K562 (cell line): ENCODE measurements around the gene CPSF4L. TPM values are rescaled to one million over a fixed set of nuclear protein-coding genes. Genes with fewer than 3 reads are reported as not detected.

Source experiments
- ATAC-seq: fragments of 200-7000 bp; cut with Tn5 transposase; 3 replicates; pipeline ENCODE4 v1.9.1; 2020; ENCODE audit warnings: moderate library complexity
- BruUV-seq: library from RNA; stranded (reverse); fragments of 400-500 nt; replicated peaks from 2 replicates; lab custom pipeline; 2021; lab: Mats Ljungman, UMichigan
- CTCF ChIA-PET: fragments of 300-600 bp; formaldehyde crosslinking; extraction: SDS; loops from one replicate; lab custom pipeline; 2021; ENCODE audit warnings: low intra/inter-chr PET ratio; lab: Yijun Ruan, JAX
- POLR2A ChIA-PET: fragments of 300-600, 350-650 bp; sonication (Branson Sonifier 250); formaldehyde crosslinking; extraction: SDS; loops from one replicate; lab custom pipeline; 2021; ENCODE audit warnings: antibody characterized with exemption, inconsistent platforms; lab: Yijun Ruan, JAX
- DNase-seq, 4 experiments: peaks; one replicate each; pipeline versions ENCODE4 v3.0.0 to v3.0.0-alpha.2; 2011 to 2018; ENCODE audit warnings: low spot score in 3 of 4, mixed read lengths in 3 of 4; ENCODE audit errors: extremely low read depth in 1 of 4
- FAIRE-seq: peaks from 2 replicates; lab custom pipeline; 2011; peaks lifted over from hg19 to GRCh38; lab: Jason Lieb, UNC
- H2AFZ ChIP-seq: 2 replicates; pipeline ENCODE4 v1.6.0; 2011; ENCODE audit warnings: low read depth, low read length, control low read depth, inconsistent platforms
- H3K27ac ChIP-seq: fragments of 200-600 bp; 3 replicates; pipeline ENCODE4 v1.8.0; 2011; ENCODE audit warnings: low read depth, mild to moderate bottlenecking, control low read depth, inconsistent platforms, low read length, moderate library complexity, mixed read lengths; ENCODE audit errors: extremely low read depth
- H3K27me3 ChIP-seq, 2 experiments: fragments of 300-600 bp in 1 of 2; 2 replicates in 1 of 2; 3 replicates in 1 of 2; pipeline versions ENCODE4 v1.6.0 to v1.8.0; 2011; ENCODE audit warnings: inconsistent platforms in 2 of 2, low read length in 2 of 2, mild to moderate bottlenecking in 1 of 2, mixed read lengths in 1 of 2, moderate library complexity in 1 of 2; ENCODE audit not compliant: control insufficient read depth in 2 of 2, insufficient read depth in 2 of 2
- H3K36me3 ChIP-seq: fragments of 300-600 bp; 3 replicates; pipeline ENCODE4 v1.8.0; 2011; ENCODE audit warnings: mild to moderate bottlenecking, low read length, inconsistent platforms; ENCODE audit not compliant: control insufficient read depth, insufficient read depth
- H3K4me1 ChIP-seq, 2 experiments: fragments of 200-600 bp in 1 of 2; replicated peaks in 1 of 2; 2 replicates in 1 of 2; 3 replicates in 1 of 2; pipeline versions ENCODE4 v1.5.1 to v1.8.0; 2011; ENCODE audit warnings: inconsistent platforms in 2 of 2, low read length in 2 of 2, mild to moderate bottlenecking in 1 of 2, mixed read lengths in 1 of 2, moderate library complexity in 1 of 2; ENCODE audit not compliant: control insufficient read depth in 2 of 2, insufficient read depth in 2 of 2
- H3K4me2 ChIP-seq: 2 replicates; pipeline ENCODE4 v1.6.1; 2011; ENCODE audit warnings: low read length, control low read depth, inconsistent platforms, mixed read lengths; ENCODE audit not compliant: insufficient read depth
- H3K4me3 ChIP-seq: fragments of 200-600 bp; sonication (generic), shearing (Covaris generic); 2 replicates; pipeline ENCODE4 v1.5.1; 2016; ENCODE audit warnings: control low read depth, inconsistent platforms
- H3K79me2 ChIP-seq: fragments of 200-600 bp; 3 replicates; pipeline ENCODE4 v1.8.0; 2011; ENCODE audit warnings: low read length, inconsistent platforms; ENCODE audit not compliant: control insufficient read depth, insufficient read depth
- H3K9ac ChIP-seq, 2 experiments: 2 replicates each; pipeline versions ENCODE4 v1.6.0 to v1.6.1; 2011; ENCODE audit warnings: low read depth in 2 of 2, low read length in 2 of 2, control low read depth in 1 of 2, inconsistent platforms in 1 of 2, mild to moderate bottlenecking in 1 of 2, mixed read lengths in 1 of 2; ENCODE audit not compliant: insufficient read depth in 1 of 2
- H3K9me1 ChIP-seq: one replicate; pipeline ENCODE4 v1.6.0; 2011; ENCODE audit warnings: inconsistent platforms, mild to moderate bottlenecking, low read length, moderate library complexity; ENCODE audit not compliant: control insufficient read depth, insufficient read depth
- H3K9me3 ChIP-seq: replicated peaks from 2 replicates; pipeline ENCODE4 v1.5.1; 2011; ENCODE audit warnings: low read depth, low read length, inconsistent platforms; ENCODE audit not compliant: control insufficient read depth, insufficient read depth
- H4K20me1 ChIP-seq: replicated peaks from 2 replicates; pipeline ENCODE4 v1.6.1; 2011; ENCODE audit warnings: low read length, inconsistent platforms, mixed read lengths; ENCODE audit not compliant: control insufficient read depth, insufficient read depth
- GABPB1 ChIP-seq: sonication (generic); formaldehyde crosslinking; IDR thresholded peaks from 2 replicates; pipeline ENCODE4 v1.8.0; 2022; ENCODE audit warnings: mild to moderate bottlenecking, missing genetic modification reagents
- HNRNPK ChIP-seq: fragments of 200-400 bp; formaldehyde crosslinking; IDR thresholded peaks from one replicate; pipeline ENCODE4 v1.6.1; 2018; ENCODE audit warnings: mild to moderate bottlenecking, low read depth, low read length; ENCODE audit not compliant: poor library complexity, severe bottlenecking
- HNRNPLL ChIP-seq: fragments of 200-400 bp; formaldehyde crosslinking; IDR thresholded peaks from 2 replicates; pipeline ENCODE4 v1.6.1; 2017; ENCODE audit warnings: low read length, low read depth, mild to moderate bottlenecking; ENCODE audit not compliant: poor library complexity, severe bottlenecking
- KDM1A ChIP-seq, 2 experiments: fragments of 450-650 bp; IDR thresholded peaks; 2 replicates each; pipeline ENCODE4 v1.6.1; 2016; ENCODE audit warnings: mild to moderate bottlenecking in 2 of 2
- NR3C1 ChIP-seq: sonication (generic); formaldehyde crosslinking; IDR thresholded peaks from 2 replicates; pipeline ENCODE4 v1.8.1; 2022; ENCODE audit warnings: missing genetic modification reagents
- RBM25 ChIP-seq: fragments of 200-400 bp; formaldehyde crosslinking; IDR thresholded peaks from 2 replicates; pipeline ENCODE4 v1.6.1; 2018; ENCODE audit warnings: low read length, low read depth, moderate library complexity; ENCODE audit not compliant: severe bottlenecking
- RUNX1 ChIP-seq: sonication (generic); IDR thresholded peaks from 2 replicates; pipeline ENCODE4 v1.6.1; 2016; ENCODE audit warnings: antibody characterized with exemption, low read depth
- ZNF436 ChIP-seq: fragments of 250-450, 450-650 bp; sonication (Bioruptor Pico); formaldehyde crosslinking; IDR thresholded peaks from 2 replicates; pipeline ENCODE4 v1.7.0; 2020; ENCODE audit warnings: mild to moderate bottlenecking
- ZNF445 ChIP-seq: fragments of 250-450 bp; sonication (Bioruptor Pico); IDR thresholded peaks from 2 replicates; pipeline ENCODE4 v1.4.0; 2020; ENCODE audit warnings: low read depth, mild to moderate bottlenecking, moderate library complexity
- ZNF764 ChIP-seq: fragments of 250-450 bp; sonication (Bioruptor Pico); IDR thresholded peaks from 2 replicates; pipeline ENCODE4 v1.4.0; 2020; ENCODE audit warnings: low read depth, mild to moderate bottlenecking, moderate library complexity
- WGBS: fragments of 100-300 bp; shearing (Covaris generic); methylation state at CpG from one replicate; pipeline ENCODE4 v1.1.6; 2016; ENCODE audit warnings: low coverage, mixed read lengths; ENCODE audit not compliant: insufficient coverage; ENCODE audit errors: missing lambda C conversion rate; 5-methylcytosine and 5-hydroxymethylcytosine counted together
- in situ Hi-C: fragments of 300-500 bp; cut with MboI; formaldehyde crosslinking; loops from 4 replicates; pipeline ENCODE4 v1.15.0; 2018; ENCODE audit warnings: inconsistent platforms, mixed read lengths
- intact Hi-C: fragments of 100-400 bp; cut with micrococcal nuclease; formaldehyde crosslinking; loops from 2 replicates; pipeline ENCODE4 v1.14.2; 2022
- polyA plus RNA-seq, 8 experiments: library from polyadenylated mRNA; depleted of rRNA in 4 of 8; stranded (reverse) in 5 of 8; unstranded in 3 of 8; fragments of >200 nt; fragmentation: Nextera tagmentation in 2 of 8; fragmentation: Illumina TruSeq in 1 of 8; extraction: Ambion mirVana in 2 of 8; extraction: Trizol in 1 of 8; gene quantifications; 2 replicates each; pipeline versions ENCODE4 v1.2.1 to v1.2.3, GENCODE V29; 2011 to 2014; ENCODE audit warnings: inconsistent platforms in 1 of 8, missing spikeins in 1 of 8
- total RNA-seq, 7 experiments: library from RNA; depleted of rRNA in 6 of 7; stranded (reverse); fragments of >200 nt in 6 of 7; fragmentation: Illumina TruSeq in 2 of 7; extraction: Trizol in 2 of 7; gene quantifications; 2 replicates each; pipeline versions ENCODE4 v1.2.1 to v1.2.3, GENCODE V29; 2011 to 2021; ENCODE audit warnings: low replicate concordance in 1 of 7
- TF ChIP-seq, protein P1 (sequence below): sonication (generic); formaldehyde crosslinking; IDR thresholded peaks from 2 replicates; pipeline ENCODE4 v1.8.1; 2023; ENCODE audit warnings: mild to moderate bottlenecking, missing genetic modification reagents

CPSF4L gene
- total and polyA plus RNA-seq, 9 of the 15 experiments (the other 6 are each of a cell fraction or from before 2014, with no cell fraction given) = not detected

DNA sequence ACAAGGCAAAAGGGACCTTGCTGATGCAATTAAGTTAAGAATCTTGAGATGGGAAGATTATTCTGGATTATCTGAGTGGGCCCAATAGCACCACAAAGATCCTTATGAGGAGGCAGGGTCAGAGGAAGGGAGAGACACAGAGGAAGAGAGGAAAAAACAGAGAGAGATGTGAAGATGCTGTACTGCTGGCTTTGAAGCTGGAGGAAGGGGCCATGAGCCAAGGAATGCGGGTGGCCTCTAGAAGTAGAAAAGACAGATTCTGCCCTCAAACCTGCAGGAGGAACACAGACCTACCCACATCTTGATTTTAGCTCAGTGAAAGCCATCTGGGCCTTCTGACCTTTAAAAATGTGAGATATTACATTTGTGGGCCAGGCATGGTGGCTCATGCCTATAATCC is 8.1 kb upstream of the CPSF4L start:
- in situ Hi-C loops (no loop called here), intact Hi-C loops (no loop called here)
- no peak overlapping the region for H3K9ac ChIP-seq
- ChIA-PET POLR2A (interaction anchor here (0.6 kb wide), 1 partner anchor 37 kb away, joined by 3 read pairs; no protein-coding TSS in a partner anchor), CTCF (no interaction called here)
- H2AFZ ChIP-seq = no peak overlapping the region
- peak; percentile 38 for TF ChIP-seq RBM25
- TF ChIP-seq HNRNPK = no peak
- BruUV-seq = no TSS peak
- no peaks in the 10 kb centered on the region for H3K79me2 ChIP-seq
- H3K4me2 ChIP-seq = no peak overlapping the region
- no peaks in the 10 kb centered on the region; the same call in 1 of the 2 replicates for H4K20me1 ChIP-seq
- H3K9me3 ChIP-seq = no peaks in the 10 kb centered on the region
- H3K4me1 ChIP-seq = peaks cover 0 to 7% of the 10 kb centered on the region in 2 experiments; a peak in 2 of 5 replicates
- H3K4me3 ChIP-seq = no peak overlapping the region
- H3K27me3 ChIP-seq = peaks cover 10 to 20% of the 10 kb centered on the region in 2 experiments; a peak in 3 of 5 replicates
- DNase-seq (no peak), FAIRE-seq (no peak), ATAC-seq (no peak)
- H3K36me3 ChIP-seq = no peaks in the 10 kb centered on the region
- no peaks in the 10 kb centered on the region for H3K9me1 ChIP-seq
- no peak overlapping the region for H3K27ac ChIP-seq
- 11% methylated on average over 1 of the region's 1 CpG for WGBS

DNA sequence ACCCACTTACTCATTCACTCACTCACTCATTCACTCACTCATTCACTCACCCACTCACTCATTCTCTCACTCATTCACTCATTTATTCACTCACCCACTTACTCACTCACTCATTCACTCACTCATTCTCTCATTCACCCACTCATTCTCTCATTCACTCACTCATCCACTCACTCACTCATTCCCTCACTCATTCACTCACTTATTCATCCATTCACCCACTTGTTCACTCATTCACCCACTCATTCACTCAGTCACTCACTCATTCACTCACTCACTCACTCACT is 7.6 kb upstream of the CPSF4L start:
- in situ Hi-C loops (no loop called here), intact Hi-C loops (no loop called here)
- H3K4me3 ChIP-seq = no peak overlapping the region
- no peak for TF ChIP-seq ZNF436 (CRISPR knock-in tag)
- no peak for TF ChIP-seq GABPB1
- no peak for TF ChIP-seq ZNF764 (CRISPR knock-in tag)
- TF ChIP-seq KDM1A (IDR thresholded peaks at IDR 0.05) = no peak
- no peak for TF ChIP-seq ZNF445 (CRISPR knock-in tag)
- TF ChIP-seq, protein P1, sequence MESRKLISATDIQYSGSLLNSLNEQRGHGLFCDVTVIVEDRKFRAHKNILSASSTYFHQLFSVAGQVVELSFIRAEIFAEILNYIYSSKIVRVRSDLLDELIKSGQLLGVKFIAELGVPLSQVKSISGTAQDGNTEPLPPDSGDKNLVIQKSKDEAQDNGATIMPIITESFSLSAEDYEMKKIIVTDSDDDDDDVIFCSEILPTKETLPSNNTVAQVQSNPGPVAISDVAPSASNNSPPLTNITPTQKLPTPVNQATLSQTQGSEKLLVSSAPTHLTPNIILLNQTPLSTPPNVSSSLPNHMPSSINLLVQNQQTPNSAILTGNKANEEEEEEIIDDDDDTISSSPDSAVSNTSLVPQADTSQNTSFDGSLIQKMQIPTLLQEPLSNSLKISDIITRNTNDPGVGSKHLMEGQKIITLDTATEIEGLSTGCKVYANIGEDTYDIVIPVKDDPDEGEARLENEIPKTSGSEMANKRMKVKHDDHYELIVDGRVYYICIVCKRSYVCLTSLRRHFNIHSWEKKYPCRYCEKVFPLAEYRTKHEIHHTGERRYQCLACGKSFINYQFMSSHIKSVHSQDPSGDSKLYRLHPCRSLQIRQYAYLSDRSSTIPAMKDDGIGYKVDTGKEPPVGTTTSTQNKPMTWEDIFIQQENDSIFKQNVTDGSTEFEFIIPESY = no peak
- no peak for TF ChIP-seq RUNX1
- no peak for TF ChIP-seq NR3C1 (CRISPR knock-in tag)
- TF ChIP-seq HNRNPLL = no peak
- H3K4me2 ChIP-seq = no peak overlapping the region
- no TSS peak for BruUV-seq
- no peaks in the 10 kb centered on the region for H3K79me2 ChIP-seq
- H3K27me3 ChIP-seq = peaks cover 8 to 15% of the 10 kb centered on the region in 2 experiments; a peak in 3 of 5 replicates
- H3K9me1 ChIP-seq = no peaks in the 10 kb centered on the region
- H2AFZ ChIP-seq = no peak overlapping the region
- H3K4me1 ChIP-seq = peaks cover 0 to 7% of the 10 kb centered on the region in 2 experiments; a peak in 2 of 5 replicates
- no peaks in the 10 kb centered on the region for H3K36me3 ChIP-seq
- DNase-seq = no peak
- no peak for ATAC-seq
- H3K27ac ChIP-seq = no peak overlapping the region
- ChIA-PET CTCF (no interaction called here), POLR2A (no interaction called here)
- no peaks in the 10 kb centered on the region for H3K9me3 ChIP-seq
- H4K20me1 ChIP-seq = no peaks in the 10 kb centered on the region; the same call in 1 of the 2 replicates
- no peak overlapping the region for H3K9ac ChIP-seq
- FAIRE-seq = no peak
